Measurements from ENCODE around the gene FRMPD1.

FRMPD1 gene

DNA sequence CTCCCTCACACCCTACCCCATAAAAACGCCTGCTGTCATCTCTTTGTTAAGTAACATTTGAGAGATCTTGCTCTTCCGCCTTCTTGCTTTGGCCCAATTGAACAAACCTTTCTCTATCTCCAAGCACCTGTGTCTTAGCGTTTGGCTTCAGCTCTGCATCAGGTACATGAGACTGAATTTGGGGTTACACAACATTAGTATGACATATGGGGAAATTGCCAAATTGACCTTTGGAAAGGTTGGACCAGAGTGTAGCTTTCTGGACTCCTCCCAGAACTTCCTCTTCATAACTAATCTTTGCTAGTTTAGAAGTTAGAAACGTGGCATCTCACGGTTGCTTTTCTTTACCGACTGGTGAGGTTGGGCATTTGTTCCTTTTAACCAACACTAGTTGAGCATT, 137.6 kb downstream of the FRMPD1 start:
- DNase-seq: no peak

DNA sequence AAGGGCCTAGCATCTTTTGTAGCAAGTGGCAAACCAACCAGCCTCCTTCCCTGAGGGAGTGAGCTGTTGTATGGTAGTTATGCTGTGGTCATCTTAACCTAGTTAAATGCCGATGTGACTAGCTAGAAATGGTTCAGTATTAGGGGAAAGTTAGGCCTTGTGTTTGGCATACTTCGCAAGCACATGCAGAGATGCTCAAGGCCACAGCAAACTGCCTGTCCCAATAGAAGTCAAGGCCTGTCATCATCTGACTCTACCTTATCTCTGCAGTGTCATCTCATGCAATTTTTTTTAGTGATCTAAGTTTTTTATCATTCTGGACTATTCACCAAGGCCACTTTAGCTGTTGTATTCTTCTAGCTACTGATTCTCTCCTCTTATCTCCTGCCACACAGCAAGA, 139.3 kb downstream of the FRMPD1 start:
- no peak for DNase-seq

DNA sequence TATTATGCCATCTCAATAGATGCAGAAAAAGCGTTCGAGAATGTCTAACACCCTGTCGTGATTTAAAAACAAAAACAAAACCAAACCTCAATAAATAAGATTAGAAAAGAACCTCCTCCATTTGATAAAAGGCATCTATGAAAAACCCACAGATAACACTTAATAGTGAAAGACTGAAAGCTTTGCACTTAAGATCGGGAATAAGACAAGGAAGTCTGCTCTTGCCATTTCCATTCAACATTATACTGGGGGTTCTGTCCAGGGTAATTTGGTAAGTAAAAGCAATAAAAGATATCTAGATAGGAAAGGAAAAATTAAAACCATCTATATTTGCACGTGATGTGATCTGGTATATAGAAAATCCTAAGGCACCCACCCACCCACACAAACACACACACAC, 141.4 kb downstream of the FRMPD1 start:
- DNase-seq: no peak

DNA sequence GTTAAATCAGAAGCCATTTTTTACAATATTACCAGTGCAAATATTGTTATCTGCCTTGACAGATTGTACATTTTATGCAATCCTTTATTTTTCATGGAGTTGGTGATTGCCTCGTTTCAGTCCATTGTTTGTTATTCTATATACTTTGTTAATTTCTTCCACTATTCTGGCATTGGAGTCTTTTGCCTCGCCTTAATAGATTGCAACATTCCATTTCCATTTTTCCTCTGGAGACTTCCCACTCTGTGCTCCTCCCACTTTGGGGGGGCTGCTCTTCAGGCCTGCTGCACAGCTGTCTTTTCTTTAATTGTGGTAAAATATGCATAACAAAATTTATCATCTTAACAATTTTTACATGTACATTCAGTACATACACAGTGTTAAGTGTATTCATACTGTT, 145.5 kb downstream of the FRMPD1 start:
- no peak for DNase-seq

Data from NCI-H446 treated with DMSO at 0.1 percent for 48 hours (cell line).